NCI-H2081 treated with DMSO at 0.1 percent for 48 hours (cell line): Measurements from ENCODE around the gene EXOSC7.
"Not testable (repeated sequence)": the region's sequence is repeated elsewhere in the genome, so short reads cannot be mapped to it uniquely, and the experiment has no call there.

ENCODE experiments used
- DNase-seq: peaks from one replicate; lab custom pipeline; 2025; lab: John Stamatoyannopoulos, UW

The EXOSC7 gene

DNA sequence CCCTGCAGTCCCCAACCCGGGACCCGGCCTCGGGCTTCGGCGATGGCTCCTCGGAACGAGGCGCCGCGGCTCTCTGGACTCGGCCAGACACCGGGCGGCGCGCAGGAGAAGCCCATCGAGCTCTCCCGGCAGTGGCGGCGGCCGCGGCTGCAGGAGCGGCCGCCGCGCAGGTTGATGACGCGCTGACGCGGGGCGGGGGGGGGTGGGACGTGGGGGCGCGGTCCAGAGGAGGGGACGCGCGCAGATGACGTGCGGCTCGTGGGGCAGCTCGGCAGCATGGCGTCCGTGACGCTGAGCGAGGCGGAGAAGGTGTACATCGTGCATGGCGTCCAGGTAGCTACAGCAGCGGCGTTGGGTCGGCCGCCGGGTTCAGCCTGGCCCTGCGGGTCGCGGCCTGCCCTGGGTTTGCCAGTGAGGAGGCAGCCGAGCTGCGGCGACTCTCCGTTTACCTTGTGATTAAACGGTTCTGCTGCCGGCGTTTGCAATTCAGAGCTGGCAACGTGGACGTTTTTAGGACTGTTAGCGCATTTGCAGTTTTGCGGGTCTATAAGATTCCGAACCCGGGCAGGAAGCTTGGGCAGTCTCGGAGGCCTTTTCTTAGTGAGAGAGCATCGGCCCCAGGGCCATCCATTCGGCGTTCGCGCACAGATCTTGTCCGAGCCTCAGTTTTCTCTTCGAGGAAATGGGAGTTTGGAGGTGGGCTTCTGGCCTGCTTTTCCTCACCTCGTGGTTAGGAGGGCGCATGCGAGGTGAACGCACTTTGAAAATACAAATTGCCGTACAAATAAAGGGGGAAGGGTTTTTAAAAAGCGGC lies at the start of gene EXOSC7, which contains the start of gene ZDHHC3:
Gene EXOSC7, plus strand, starts transcription at position 243 of the 814 bp plus-strand sequence. Its CDS starts 34 bp downstream, at position 277.
Gene ZDHHC3, minus strand, starts transcription at position 173 of the 814 bp plus-strand sequence. CDS start 16,738 bp downstream, outside the sequence.
- DNase-seq: no peak

- no peak for DNase-seq
Measured at GRCh38 chr3:44926921-44927320, 49.1 kb upstream of the EXOSC7 start.

GRCh38 chr3:44927371-44927770 lies 48.7 kb upstream of the EXOSC7 start:
- DNase-seq: no peak

- no peak for DNase-seq
Measured at GRCh38 chr3:44929782-44930181, 46.3 kb upstream of the EXOSC7 start.

- no peak for DNase-seq
Measured at GRCh38 chr3:44930911-44931310, 45.1 kb upstream of the EXOSC7 start.

- DNase-seq: no peak
Measured at GRCh38 chr3:44931791-44932190, 44.3 kb upstream of the EXOSC7 start.

GRCh38 chr3:44932271-44932670 lies 43.8 kb upstream of the EXOSC7 start:
- DNase-seq: no peak

DNA sequence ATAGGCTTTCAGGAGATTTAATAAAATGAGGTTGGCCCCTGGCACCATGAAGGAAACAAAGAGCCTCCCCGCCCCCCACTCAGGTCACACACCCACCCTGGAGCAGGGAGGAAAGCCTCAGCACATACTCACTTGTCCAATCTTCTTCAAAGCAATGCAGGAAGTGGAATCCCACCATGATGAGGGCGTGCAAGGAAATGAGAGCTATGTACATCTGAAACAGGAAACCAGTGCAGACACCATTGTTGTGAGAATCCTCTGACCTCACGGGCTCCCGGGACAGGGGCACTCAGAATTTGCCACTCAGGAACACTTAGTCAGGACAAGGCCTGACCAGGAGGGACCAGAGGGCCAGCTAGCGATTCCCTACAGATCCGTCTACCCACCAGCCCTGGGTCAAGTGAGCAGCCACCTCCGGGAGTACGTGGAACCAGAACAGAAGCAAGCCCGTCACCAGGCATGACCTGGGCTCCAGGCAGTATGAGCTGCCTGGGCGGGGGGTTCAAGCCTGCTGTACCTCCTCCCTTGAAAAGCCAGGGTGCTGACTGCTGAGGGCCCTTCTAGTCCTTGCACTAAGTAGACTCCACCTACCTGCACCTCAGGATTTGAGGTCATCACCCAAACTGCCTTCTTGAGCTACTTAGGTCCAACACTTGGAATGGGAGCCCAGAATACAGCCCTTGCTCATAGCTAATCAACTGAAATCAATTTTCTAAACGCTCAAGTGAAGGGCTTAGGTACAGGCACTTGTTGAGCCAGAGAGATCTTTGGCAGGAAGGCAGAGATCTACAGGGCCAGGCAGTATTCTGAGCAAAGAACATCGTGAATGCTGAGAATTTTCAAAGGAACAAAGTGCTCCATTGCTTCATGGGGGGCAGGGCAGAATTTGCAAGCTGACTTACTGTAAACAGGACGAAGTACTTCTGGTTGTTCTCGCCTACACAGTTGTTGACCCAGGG lies 42.8 kb upstream of the EXOSC7 start:
- DNase-seq: no peak

DNA sequence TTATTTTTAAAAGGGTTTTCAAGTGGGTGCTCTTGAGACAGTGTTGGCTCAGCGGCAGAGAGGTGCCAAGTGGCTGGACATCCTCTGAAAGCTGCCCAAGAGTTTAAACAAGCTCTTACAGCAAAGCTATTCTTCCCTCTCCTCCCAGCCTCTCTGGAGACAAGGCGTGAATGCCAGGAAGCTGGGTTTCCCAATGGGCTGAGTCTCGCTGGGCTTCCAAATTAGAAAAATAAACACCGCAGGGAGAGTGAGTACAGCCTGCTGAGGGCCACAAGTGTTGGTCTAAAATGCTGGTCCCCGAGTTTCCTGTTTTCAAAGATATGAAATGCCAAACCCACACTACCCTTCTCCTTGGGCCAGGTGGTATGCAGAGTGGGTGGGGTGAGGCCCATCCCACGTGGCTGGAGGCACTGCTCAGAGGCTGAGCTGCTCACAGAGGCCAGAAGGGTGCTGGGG lies 36.4 kb upstream of the EXOSC7 start:
- DNase-seq: no peak

GRCh38 chr3:44942202-44942921 lies 33.7 kb upstream of the EXOSC7 start:
- DNase-seq: no peak

DNA sequence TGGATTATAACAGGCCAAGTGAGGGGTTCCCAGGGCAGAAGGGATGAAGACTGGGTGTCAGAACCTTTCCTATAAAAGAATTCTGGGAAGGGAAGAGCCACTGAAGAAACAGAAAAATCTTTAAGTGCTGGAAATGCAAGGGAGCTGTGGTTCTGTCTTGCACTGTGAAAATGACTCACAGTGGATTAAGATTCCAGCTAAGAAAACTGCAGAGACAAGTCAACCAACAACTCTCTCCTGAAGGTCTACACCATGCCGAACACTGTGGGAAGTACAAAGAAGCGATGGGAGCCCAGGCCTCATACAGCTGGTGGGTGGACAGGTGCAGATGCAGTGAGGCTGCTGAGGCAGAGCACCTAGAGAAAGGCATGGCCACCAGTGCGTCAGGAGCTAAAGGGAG lies 27.8 kb upstream of the EXOSC7 start:
- no peak for DNase-seq

GRCh38 chr3:44949770-44950169 lies 26.3 kb upstream of the EXOSC7 start:
- not testable (repeated sequence) for DNase-seq

GRCh38 chr3:44950275-44950734 lies 25.7 kb upstream of the EXOSC7 start:
- no peak for DNase-seq

GRCh38 chr3:44952689-44953088 lies 23.4 kb upstream of the EXOSC7 start:
- DNase-seq: no peak

DNA sequence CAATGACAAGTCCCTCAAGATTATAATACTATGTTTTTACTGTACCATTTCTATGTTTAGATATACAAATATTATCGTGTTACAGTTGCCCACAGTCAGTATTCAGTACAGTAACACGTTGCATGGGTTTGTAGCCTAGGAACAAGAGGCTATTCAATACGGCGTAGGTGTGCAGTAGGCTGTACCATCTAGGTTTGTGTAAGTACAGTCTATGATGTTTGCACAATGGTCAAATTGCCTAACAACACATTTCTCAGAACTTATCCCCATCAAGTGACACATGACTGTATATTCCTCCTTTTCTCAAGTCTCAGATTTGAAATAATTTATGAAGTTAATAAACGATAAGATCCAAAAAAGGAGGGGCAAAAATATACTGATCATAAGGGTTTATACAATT lies 21.7 kb upstream of the EXOSC7 start:
- no peak for DNase-seq

GRCh38 chr3:44954962-44955361 lies 21.1 kb upstream of the EXOSC7 start:
- DNase-seq: no peak

DNA sequence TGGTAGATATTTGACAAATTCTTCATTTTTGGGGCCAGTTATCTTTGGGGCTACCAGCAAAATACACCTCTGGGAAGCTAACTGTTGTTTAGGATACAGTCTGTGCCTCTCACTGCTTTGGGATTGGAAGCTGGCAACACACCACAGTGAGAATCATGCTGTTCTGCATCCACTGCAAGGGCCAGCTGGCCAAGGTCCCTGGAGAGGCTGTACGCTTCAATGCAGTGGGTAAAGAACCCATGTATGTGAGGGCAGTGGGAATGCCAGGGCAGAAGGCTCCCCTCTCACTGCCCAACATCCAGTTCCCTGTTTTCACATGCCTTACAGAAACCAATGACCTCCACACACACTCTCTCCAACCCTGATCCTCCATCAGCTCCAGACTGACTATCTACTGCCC lies 20.1 kb upstream of the EXOSC7 start:
- DNase-seq: no peak

GRCh38 chr3:44957986-44958385 lies 18.1 kb upstream of the EXOSC7 start:
- no peak for DNase-seq

DNA sequence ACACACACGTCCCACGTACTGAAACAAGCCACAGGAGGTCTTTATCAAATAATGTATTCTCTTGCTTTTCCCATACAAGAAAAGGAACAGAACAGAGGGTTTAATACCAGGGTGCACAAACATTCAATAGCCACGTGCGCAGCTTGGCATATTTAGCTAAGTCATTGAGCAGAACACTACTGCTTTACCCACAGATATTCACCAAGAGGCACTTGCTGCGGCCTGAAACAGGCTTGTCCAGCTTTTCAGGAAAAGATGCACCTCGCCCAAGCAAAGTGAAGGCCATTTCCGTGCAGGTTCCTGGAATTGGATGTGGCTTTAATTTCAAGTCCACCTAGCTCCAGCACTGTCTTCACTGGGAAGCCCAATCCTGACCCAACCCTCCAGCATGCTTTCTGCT lies 17.7 kb upstream of the EXOSC7 start:
- no peak for DNase-seq

DNA sequence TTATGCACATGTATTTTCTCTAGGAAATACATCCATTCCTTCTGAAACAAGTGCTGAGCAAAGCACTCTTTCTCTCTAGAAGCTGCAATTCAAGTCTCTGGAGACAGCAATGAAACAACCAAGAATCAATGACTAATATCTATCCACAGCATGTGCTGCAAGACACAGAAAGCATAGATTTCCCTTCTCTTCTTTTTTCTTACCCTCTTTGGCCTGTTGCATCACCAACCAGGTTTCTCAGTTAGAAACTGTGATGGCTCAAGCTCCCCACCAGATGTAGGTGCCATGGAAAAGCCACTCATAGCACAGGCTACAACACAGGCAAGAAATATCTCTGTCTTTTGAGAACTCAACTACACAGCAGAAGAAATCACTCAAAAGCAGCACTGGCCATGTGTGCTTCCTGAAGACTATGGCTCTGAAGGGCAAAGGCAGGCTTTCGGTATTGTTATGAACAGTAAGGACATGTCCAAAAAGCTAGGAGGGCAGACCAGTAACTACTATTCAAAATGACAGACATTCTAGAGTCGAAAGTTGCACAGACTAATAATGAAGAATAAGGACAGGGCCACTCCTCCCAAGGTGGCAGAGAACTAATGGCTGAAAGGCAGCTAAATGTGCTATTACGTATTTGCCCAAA lies 15.5 kb upstream of the EXOSC7 start:
- no peak for DNase-seq

- no peak for DNase-seq
Measured at GRCh38 chr3:44961888-44962287, 14.2 kb upstream of the EXOSC7 start.
